ENCODE data around the gene ADCY10.
"Not testable (repeated sequence)": the region's sequence is repeated elsewhere in the genome, so short reads cannot be mapped to it uniquely, and the experiment has no call there.

The ADCY10 gene

DNA sequence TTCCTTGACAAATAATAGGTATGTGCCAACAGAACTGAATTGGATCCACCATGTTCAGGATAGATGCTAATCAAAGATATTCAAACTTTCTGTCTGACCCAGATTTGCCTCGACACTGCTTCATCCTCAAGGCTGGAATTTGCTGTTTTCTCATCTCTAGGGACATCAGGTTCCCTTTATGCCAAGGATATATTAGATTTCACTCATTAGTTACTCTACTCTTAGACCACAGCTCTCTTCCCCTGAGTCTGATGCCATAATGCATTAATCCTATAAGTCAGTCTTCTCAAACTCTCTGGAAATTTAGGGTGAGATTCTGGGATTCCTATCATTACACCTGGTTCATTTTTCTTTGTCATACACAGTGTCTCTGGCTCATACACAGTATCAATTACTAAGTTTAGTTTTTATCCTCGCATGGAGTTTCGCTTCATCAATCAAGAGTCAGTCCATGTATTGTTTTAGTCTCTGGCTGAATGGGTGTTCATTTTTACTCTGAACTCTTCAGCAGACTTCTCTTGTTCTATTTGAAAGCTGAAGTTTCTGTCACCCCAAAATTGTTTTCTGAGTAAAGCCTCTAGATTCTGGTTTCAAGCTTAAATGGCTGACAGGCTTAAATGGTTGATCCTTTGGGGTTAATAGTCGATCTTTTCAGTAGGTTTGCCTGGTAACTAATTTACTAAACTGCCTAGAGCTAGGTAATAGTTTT lies 13.3 kb upstream of the ADCY10 start:
- DNase-seq: no peak

DNA sequence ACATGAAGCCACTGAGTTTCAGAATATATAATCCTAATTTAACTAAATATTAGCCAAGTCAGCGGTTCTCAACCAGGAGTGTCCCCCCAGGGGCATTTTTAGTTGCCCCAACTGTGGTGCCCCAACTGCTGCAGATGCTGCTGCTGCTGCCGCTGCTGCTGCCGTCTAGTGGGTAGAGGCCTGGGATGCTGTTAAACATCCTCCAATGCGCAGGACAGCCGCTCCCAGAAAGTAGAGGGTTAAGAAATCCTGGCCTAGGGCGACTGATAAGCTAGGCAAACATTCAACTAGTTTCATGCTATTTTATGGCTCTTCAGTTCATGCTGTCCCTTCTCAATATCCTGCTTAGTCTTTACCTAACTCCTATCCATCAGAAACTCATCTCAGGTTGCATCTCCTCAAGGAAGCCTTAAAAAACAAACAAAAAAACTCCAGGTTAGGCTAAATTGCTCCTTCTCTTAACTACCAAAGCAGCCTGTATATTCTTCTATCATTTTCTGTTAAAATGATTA lies 12.6 kb upstream of the ADCY10 start:
- no peak for DNase-seq

DNA sequence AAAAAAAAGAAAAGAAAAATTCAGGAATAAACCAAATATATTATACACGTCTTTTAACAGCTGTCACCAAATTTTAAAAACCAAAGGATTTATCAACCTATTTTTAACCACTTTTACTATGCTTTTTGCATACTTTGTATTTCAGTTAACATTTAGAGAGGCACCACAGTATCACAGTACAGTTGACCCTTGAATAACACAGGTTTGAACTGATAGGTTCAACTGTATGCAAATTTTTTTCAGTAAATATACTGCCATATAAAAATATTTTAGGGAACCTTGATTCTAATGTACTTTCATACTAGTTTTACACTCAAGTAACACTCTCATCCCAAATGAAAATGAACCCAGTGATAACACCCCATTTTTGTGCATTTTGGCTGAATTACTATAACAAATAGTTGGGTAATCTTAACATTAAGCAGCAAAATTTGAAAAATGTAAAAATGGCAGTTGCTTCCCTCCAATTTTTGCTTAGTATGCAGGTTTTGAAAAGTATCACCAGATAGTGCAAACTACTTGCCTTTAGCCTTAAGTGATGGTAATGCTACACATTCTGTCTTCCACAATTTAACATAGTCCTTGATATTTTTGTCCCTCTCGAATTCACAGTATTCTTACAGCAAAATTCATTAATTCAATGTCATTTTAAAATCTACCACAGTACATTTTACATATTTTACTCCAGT lies 10.8 kb upstream of the ADCY10 start:
- no peak for DNase-seq

DNA sequence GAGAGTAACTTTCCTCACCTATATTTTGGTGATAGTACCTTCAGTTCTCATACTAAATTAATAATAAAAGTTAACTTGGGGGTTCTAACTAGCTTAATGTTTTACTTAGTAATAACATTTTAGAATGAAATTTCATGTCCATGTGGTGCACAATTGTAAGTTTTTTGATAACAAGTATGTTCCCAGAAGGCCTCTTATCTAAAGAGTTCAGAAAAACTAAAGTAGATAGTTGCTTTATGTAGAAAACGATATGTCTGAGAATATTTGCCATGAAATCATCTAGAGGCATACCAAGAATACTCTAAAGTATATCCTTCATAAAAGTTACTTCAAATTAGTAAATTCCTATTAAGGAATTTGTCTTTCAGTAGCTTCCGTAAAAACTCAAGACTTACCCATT lies 10.2 kb upstream of the ADCY10 start:
- DNase-seq: no peak

- no peak for DNase-seq
These were observed 9.6 kb upstream of the ADCY10 start for GRCh38 chr1:167923324-167924056.

GRCh38 chr1:167922611-167923074 lies 8.7 kb upstream of the ADCY10 start:
- no peak for DNase-seq

GRCh38 chr1:167922023-167922422 lies 8.1 kb upstream of the ADCY10 start:
- no peak for DNase-seq

DNA sequence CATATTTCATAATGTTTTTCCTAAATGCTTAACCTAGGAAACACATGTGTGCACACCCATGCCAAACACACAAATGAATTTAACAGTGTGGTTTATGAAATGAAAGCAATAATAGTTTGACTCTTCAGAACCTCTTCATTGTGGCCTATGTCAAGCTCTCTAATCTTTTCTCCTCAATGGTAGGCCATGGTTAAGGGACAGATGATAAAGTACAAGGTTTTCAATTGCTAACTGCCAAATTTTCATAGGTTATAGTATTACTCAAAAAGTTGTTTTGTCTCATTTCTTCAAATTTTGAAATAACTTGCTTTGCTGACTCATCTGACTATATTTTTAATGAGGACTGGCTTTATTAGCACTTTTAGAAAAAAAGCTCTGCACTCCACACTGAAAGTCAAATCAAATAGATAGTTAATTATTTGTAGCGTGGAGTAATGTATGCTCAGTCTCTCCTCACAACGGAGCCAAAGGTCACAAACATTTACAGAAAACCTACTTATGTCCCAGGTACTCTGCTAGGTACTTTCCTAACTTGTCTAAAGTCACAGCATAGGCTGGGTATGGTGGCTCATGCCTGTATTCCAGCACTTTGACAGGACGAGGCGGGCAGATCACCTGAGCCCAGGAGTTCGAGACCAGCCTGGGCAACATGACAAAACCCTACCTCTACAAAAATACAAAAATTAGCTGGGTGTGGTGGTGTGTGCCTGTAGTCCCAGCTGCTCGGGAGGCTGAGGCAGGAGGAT lies 3.0 kb upstream of the ADCY10 start:
- DNase-seq: no peak

DNA sequence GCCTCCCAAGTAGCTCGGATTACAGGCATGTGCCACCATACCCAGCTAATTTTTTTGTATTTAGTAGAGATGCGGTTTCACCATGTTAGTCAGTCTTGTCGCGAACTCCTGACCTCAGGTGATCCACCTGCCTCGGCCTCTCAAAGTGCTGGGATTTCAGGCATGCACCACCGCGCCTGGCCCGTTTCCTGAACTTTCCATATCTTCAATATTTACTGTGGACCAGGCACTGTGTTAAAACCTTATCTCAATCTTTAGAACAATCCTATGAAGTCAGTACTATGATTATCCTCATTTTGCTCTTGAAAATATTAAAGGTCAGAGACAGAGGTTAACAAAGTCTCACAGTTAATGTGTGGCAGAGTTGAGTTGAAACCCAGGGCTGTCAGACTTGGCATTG lies 1.6 kb upstream of the ADCY10 start:
- no peak for DNase-seq

DNA sequence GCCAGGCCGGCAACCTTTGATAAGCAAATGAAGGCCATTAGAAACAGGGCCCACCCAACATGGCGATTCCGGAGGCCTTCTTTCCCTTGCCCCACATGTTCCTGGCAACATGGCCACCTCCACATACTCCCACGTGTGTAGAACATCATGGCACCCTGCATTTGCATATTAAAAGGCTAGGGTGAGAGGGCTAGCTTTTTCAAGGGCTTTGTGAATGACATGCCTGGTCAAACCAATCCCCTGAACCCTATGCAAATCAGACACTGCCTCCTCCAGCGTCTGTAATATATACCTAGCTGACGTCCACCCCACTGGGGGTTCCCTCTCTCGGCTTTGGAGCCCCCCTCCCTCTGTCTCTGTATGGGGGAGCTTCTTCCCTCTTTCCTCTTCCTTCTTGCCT lies 1.6 kb downstream of the ADCY10 start:
- DNase-seq: no peak

- DNase-seq: no peak
These were observed 2.5 kb downstream of the ADCY10 start for GRCh38 chr1:167911413-167911812.

- DNase-seq: no peak
These were observed 3.4 kb downstream of the ADCY10 start for GRCh38 chr1:167910530-167910929.

GRCh38 chr1:167909691-167910180 lies 4.2 kb downstream of the ADCY10 start:
- DNase-seq: no peak

DNA sequence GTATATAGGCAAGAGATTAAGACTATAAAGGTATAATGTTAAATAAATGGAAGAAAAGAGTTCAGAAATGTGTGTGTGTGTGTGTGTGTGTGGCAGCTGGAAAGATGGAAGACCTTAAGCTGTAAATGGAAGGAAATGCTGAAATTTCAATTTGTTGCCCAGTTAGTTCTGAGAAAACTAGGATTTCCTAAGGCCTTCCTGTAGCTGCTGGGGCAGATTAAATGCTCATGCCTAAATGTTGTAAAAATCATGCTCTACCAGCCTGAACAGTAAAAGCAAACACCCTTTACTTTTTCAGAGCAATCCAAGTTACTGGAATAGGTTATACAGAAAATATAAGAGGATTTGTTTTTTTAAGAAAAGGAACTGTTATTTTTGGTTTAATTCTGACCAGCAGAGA lies 8.3 kb downstream of the ADCY10 start:
- no peak for DNase-seq

GRCh38 chr1:167905182-167905581 lies 8.8 kb downstream of the ADCY10 start:
- peak in 1 of 2 experiments; percentile 17 for DNase-seq

- peak in 1 of 2 experiments; percentile 37 for DNase-seq
These were observed 9.2 kb downstream of the ADCY10 start for GRCh38 chr1:167904652-167905130.

GRCh38 chr1:167900907-167901306 lies 13.0 kb downstream of the ADCY10 start:
- no peak for DNase-seq

- DNase-seq: no peak
These were observed 14.7 kb downstream of the ADCY10 start for GRCh38 chr1:167899253-167899681.

GRCh38 chr1:167898578-167899222 lies 15.2 kb downstream of the ADCY10 start:
- DNase-seq: no peak

- DNase-seq: no peak
These were observed 20.1 kb downstream of the ADCY10 start for GRCh38 chr1:167893798-167894197.

GRCh38 chr1:167890400-167890799 lies 23.5 kb downstream of the ADCY10 start:
- no peak for DNase-seq

- DNase-seq: not testable (repeated sequence)
These were observed 26.7 kb downstream of the ADCY10 start for GRCh38 chr1:167887187-167887586.
